CD4-positive, alpha-beta T cell treated with Interleukin-17A for 1 hour (primary cell): Measurements from ENCODE around the gene DEFB132.

Experiments used
- DNase-seq: peaks from one replicate; pipeline ENCODE4 v3.0.0-alpha.2; 2020

The DEFB132 gene

DNA sequence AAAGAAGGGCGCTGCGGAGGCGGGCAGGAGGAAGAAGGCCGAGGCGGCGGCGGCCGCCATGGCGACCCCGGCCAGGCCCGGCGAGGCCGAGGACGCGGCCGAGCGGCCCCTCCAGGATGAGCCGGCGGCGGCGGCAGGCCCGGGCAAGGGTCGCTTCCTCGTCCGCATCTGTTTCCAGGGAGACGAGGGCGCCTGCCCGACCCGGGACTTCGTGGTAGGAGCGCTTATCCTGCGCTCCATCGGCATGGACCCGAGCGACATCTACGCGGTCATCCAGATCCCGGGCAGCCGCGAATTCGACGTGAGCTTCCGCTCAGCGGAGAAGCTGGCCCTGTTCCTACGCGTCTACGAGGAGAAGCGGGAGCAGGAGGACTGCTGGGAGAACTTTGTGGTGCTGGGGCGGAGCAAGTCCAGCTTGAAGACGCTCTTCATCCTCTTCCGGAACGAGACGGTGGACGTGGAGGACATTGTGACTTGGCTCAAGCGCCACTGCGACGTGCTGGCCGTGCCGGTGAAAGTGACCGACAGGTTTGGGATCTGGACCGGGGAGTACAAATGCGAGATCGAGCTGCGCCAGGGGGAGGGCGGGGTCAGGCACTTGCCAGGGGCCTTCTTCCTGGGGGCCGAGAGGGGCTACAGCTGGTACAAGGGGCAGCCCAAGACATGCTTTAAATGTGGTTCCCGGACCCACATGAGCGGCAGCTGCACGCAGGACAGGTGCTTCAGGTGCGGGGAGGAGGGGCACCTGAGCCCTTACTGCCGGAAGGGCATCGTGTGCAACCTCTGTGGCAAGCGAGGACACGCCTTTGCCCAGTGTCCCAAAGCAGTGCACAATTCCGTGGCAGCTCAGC is 40.6 kb downstream of the DEFB132 start:
- peak; percentile 50 for DNase-seq

DNA sequence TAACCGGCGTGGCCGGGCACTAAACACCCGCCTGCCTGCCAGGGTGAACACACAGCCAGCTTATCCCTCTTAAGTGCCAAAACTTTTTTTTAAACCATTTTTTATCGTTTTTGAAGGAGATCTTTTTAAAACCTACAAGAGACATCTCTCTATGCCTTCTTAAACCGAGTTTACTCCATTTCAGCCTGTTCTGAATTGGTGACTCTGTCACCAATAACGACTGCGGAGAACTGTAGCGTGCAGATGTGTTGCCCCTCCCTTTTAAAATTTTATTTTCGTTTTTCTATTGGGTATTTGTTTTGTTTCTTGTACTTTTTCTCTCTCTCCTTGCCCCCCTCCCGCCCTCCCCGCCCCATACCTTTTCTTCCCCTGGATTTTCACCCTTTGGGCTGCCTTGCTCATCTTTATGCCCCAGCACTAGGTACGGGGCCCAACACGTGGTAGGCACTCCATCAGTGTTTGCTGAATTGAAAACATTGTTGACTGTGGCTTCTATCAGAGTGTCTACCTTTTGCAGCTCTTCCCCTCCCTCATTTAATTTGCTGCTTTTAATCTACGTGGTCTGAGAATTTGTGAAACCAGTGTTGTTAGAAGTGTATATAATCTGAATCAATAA is 41.4 kb downstream of the DEFB132 start:
- DNase-seq = no peak

DNA sequence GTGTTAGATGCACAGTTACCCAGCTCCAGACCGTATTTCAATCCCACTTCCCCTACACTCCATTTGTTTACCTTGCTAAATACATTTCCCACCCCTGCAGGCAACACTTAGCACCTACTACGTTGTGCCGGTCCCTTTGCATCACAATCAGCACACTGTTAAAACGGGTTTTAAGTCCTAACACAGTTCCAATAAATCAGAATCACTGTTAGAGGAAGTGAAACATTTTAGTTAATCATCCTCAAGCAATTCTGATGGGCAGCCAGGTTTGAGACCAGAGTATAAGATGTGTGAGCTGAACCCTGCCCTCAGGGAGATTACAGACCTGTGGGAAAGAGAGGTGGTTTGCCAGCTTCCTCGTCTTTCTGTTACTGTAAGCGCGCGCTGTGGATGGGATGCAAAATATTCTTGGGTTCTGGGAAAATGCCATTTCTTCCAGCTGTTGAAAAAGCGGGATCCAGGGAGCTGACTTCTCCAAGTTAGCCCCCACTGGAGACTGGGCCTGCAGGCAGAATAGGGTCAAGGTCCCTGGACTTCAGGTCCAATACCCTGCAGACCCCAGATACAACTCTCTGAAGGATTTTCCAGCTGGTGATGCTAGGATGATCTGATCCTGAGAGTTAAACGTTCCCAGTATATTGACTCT is 42.9 kb downstream of the DEFB132 start:
- no peak for DNase-seq

GRCh38 chr20:301886-302848 is 44.6 kb downstream of the DEFB132 start:
- DNase-seq = no peak

GRCh38 chr20:305745-306144 is 48.2 kb downstream of the DEFB132 start:
- DNase-seq = no peak

DNA sequence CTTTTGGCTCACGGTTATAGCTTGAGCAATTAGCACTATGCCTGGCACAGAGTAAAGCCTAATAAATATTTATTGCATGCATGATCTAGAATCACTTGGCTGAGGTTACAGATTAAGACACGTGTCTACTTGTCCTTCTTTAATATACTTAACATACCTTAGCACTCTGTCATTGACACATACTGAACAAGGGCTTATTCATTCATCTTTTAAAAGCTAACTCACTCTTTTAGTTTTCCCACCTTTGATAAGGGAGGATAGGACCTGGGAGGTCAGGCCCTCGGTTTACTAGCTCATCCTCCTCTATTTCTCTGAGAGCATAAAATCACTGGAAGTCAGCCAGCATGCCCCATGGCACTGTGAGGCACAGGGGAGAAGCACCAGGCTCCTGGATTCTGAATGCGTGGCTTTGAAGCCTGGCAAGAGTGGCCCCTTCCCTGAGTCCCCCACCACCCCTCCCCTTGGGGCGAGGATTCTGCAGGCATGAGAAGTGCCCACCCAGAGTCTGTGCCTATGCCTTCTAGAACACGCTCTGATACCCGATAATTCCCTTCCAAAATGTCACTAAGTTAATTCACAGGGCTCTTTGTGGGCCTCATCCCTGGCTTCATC is 51.0 kb downstream of the DEFB132 start:
- no peak for DNase-seq

DNA sequence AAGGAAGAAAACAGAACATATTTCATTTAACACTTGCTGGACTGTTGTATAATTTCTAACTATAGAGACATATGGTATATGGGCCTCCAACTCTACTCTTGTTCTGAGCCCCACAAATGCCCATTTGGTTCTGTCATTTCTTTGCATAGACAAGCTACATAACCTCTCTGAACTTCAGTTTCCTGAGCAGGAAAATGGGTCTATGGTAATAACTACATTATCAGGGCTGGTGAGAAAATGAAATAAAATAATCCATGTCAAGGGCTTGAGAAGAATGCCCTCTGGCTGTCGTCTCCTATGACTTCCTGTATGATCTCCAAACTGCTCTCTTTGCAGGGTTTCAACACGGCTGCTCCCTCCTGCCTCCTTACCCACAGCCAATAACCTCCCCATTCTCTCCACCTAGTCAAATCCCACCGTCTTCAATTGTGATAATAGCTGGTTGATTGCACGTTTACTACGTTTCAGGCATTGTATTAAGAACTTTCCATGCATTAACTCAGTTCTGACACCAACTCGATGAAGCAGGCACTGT is 51.8 kb downstream of the DEFB132 start:
- no peak for DNase-seq

GRCh38 chr20:309841-310644 is 52.5 kb downstream of the DEFB132 start:
- DNase-seq = peak; percentile 84

DNA sequence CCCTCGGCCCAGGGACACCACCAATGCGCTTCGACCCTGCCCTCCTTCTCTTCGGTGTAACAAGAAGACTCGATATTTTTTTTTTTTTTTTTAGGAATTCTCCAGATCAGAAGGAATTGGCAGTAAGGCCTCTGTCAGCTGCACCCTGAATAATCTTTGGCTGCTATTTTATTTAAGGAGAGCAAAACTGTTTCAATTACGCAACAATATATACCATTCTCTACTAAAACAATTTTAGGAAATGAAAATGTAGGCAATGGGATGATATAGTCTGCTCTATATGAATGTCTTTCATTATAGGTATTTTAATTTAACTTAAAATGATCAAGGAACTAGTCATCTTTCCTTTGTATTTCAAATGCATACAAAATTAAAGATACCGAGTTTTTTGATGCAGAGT is 53.1 kb downstream of the DEFB132 start:
- DNase-seq = no peak
